ENCODE data around the gene DIDO1.

The DIDO1 gene

DNA sequence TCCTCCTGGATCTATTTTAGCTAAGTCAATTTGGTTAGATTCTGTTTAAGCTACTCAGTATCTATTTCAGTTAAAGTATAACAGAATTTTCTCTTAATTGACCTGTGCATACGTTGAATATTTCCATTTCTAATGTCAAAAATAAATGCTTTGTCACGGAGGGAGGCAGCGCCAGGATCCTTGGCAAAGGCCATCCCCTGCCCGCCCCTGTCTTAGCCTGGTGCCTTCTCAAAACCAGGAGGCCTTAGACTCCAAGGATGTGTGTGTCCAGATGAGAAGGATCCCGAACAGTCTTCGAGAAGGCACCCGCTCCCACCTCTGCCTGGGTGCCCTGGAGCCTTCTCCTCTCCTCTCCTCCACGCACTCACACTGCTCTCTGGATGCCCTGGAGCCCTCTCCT is 87.0 kb downstream of the DIDO1 start:
- Histone ChIP-seq H3K9me2 (replicated peaks; ENCODE audit: insufficient read depth, low read length) (no peaks in the 10 kb centered on the region), H2AFZ (ENCODE audit: low read length) (no peak overlapping the region), H3F3A (ENCODE audit: insufficient read depth, low read length) (no peaks in the 10 kb centered on the region), H3K36me3 (replicated peaks; ENCODE audit: insufficient read depth, low read length) (no peaks in the 10 kb centered on the region), H3K27ac (ENCODE audit: low read length) (no peak overlapping the region), H3K4me2 (ENCODE audit: low read depth, low read length) (no peak overlapping the region), H3K4me1 (ENCODE audit: low read length) (no peaks in the 10 kb centered on the region), H3K4me3 (ENCODE audit: low read length) (no peak overlapping the region), H3K79me2 (ENCODE audit: low read length) (no peaks in the 10 kb centered on the region), H3K9me3 (replicated peaks; ENCODE audit: insufficient read depth, low read length) (no peaks in the 10 kb centered on the region), H4K20me1 (ENCODE audit: insufficient read depth, low read length) (no peaks in the 10 kb centered on the region), H3K9ac (ENCODE audit: low read length) (no peak overlapping the region), H3K27me3 (replicated peaks; ENCODE audit: insufficient read depth, low read length) (peaks cover 40% of the 10 kb centered on the region)
- no peak for DNase-seq
- TF ChIP-seq, protein P1, sequence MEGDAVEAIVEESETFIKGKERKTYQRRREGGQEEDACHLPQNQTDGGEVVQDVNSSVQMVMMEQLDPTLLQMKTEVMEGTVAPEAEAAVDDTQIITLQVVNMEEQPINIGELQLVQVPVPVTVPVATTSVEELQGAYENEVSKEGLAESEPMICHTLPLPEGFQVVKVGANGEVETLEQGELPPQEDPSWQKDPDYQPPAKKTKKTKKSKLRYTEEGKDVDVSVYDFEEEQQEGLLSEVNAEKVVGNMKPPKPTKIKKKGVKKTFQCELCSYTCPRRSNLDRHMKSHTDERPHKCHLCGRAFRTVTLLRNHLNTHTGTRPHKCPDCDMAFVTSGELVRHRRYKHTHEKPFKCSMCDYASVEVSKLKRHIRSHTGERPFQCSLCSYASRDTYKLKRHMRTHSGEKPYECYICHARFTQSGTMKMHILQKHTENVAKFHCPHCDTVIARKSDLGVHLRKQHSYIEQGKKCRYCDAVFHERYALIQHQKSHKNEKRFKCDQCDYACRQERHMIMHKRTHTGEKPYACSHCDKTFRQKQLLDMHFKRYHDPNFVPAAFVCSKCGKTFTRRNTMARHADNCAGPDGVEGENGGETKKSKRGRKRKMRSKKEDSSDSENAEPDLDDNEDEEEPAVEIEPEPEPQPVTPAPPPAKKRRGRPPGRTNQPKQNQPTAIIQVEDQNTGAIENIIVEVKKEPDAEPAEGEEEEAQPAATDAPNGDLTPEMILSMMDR (IDR thresholded peaks at IDR 0.05; ENCODE audit: low read length): no peak
- TF ChIP-seq EZH2 (optimal IDR thresholded peaks at IDR 0.05; ENCODE audit: low read depth, low read length) (no peak), EZH2phosphoT487 (IDR thresholded peaks at IDR 0.05; ENCODE audit: low read length) (no peak)

DNA sequence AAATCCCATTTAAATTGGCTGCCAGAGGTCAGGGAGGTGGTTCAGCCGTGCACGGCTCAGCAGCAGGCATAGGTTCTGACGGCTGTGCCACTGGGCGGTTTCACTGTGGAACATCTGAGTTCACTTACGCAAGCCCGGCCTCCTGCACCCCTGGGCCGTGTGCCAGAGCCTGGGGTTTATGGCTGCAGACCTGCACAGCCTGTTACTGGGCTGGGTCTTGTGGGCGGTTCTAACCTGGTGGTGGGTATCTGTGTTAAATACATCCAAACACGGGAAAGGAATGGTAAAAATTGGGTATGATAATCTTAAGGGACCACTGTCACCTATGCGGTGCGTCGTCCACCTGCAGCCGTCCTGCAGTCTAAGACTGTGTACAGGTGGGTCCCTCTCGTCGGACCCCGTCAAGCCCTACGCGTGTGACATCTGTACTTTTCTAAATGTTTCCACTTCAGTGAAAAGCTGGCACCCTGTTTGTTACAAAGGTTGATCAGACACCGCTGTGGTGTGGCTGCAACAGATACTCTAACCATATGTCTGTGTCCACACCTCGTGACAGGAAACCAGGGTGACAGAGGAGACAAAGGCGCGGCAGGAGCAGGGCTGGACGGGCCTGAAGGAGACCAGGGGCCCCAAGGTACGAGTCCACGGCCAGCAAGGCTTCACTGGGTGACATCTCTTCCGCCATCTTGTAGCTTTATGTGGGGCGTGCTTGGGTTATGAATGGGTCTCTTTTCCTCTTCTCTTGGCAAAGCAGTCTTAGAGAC is 88.0 kb downstream of the DIDO1 start:
- H3F3A ChIP-seq (ENCODE audit: insufficient read depth, low read length): no peaks in the 10 kb centered on the region
- no peak overlapping the region for H3K9ac ChIP-seq (ENCODE audit: low read length)
- H3K27me3 ChIP-seq (replicated peaks; ENCODE audit: insufficient read depth, low read length): peaks cover 42% of the 10 kb centered on the region
- no peak overlapping the region for H3K4me3 ChIP-seq (ENCODE audit: low read length)
- no peaks in the 10 kb centered on the region for H3K79me2 ChIP-seq (ENCODE audit: low read length)
- no peak for DNase-seq
- H4K20me1 ChIP-seq (ENCODE audit: insufficient read depth, low read length): no peaks in the 10 kb centered on the region
- no peak overlapping the region for H2AFZ ChIP-seq (ENCODE audit: low read length)
- no peaks in the 10 kb centered on the region for H3K36me3 ChIP-seq (replicated peaks; ENCODE audit: insufficient read depth, low read length)
- TF ChIP-seq, protein P1 (IDR thresholded peaks at IDR 0.05; ENCODE audit: low read length): no peak
- TF ChIP-seq EZH2phosphoT487 (IDR thresholded peaks at IDR 0.05; ENCODE audit: low read length): no peak
- no peak for TF ChIP-seq EZH2 (optimal IDR thresholded peaks at IDR 0.05; ENCODE audit: low read depth, low read length)
- no peak overlapping the region for H3K4me2 ChIP-seq (ENCODE audit: low read depth, low read length)
- no peak overlapping the region for H3K27ac ChIP-seq (ENCODE audit: low read length)
- no peaks in the 10 kb centered on the region for H3K9me3 ChIP-seq (replicated peaks; ENCODE audit: insufficient read depth, low read length)
- H3K4me1 ChIP-seq (ENCODE audit: low read length): no peaks in the 10 kb centered on the region
- no peaks in the 10 kb centered on the region for H3K9me2 ChIP-seq (replicated peaks; ENCODE audit: insufficient read depth, low read length)

DNA sequence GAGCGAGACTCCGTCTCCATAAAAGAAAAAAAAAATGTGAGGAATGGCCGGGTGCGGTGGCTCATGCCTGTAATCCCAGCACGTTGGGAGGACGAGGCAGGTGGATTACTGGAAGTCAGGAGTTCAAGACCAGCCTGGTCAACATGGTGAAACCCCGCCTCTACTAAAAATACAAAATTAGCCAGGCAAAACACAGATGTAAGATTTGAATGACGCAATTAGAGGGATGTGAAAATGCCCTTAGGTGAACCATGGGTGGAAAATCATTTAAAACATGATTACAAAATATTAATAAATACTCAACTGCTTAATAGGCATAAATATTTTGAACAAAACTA is 88.5 kb downstream of the DIDO1 start:
- Histone ChIP-seq H3K4me1 (ENCODE audit: low read length) (peaks cover 3% of the 10 kb centered on the region), H3K36me3 (replicated peaks; ENCODE audit: insufficient read depth, low read length) (no peaks in the 10 kb centered on the region), H3K9me2 (replicated peaks; ENCODE audit: insufficient read depth, low read length) (no peaks in the 10 kb centered on the region), H3K9me3 (replicated peaks; ENCODE audit: insufficient read depth, low read length) (no peaks in the 10 kb centered on the region), H3K27ac (ENCODE audit: low read length) (no peak overlapping the region), H4K20me1 (ENCODE audit: insufficient read depth, low read length) (no peaks in the 10 kb centered on the region), H3K79me2 (ENCODE audit: low read length) (no peaks in the 10 kb centered on the region), H3F3A (ENCODE audit: insufficient read depth, low read length) (peaks cover 4% of the 10 kb centered on the region; the same call in 1 of the 2 replicates), H3K9ac (ENCODE audit: low read length) (no peak overlapping the region), H2AFZ (ENCODE audit: low read length) (no peak overlapping the region), H3K4me3 (ENCODE audit: low read length) (no peak overlapping the region), H3K4me2 (ENCODE audit: low read depth, low read length) (no peak overlapping the region), H3K27me3 (replicated peaks; ENCODE audit: insufficient read depth, low read length) (peaks cover 42% of the 10 kb centered on the region)
- no peak for TF ChIP-seq EZH2phosphoT487 (IDR thresholded peaks at IDR 0.05; ENCODE audit: low read length)
- TF ChIP-seq, protein P1 (IDR thresholded peaks at IDR 0.05; ENCODE audit: low read length): no peak
- no peak for DNase-seq
